Panc1 (cell line): ENCODE measurements around the gene SPA17. TPM values are rescaled to one million over a fixed set of nuclear protein-coding genes. Genes with fewer than 3 reads are reported as not detected.

Experiments used
- ATAC-seq: fragments of 200-7000 bp; cut with Tn5 transposase; 2 replicates; pipeline ENCODE4 v1.9.1; 2020; ENCODE audit warnings: mild to moderate bottlenecking, moderate library complexity
- BruUV-seq: library from RNA; stranded (reverse); fragments of 400-500 nt; replicated peaks from 2 replicates; lab custom pipeline; 2021; lab: Mats Ljungman, UMichigan
- CTCF ChIA-PET: fragments of 300-600 bp; sonication (Branson Sonifier 250); formaldehyde crosslinking; loops from one replicate; lab custom pipeline; 2022; ENCODE audit warnings: antibody characterized with exemption; lab: Charles Lee
- POLR2A ChIA-PET: fragments of 300-600 bp; sonication (Branson Sonifier 250); formaldehyde crosslinking; loops from one replicate; lab custom pipeline; 2022; ENCODE audit warnings: antibody characterized with exemption; lab: Charles Lee
- DNase-seq: peaks from one replicate; pipeline ENCODE4 v3.0.0-alpha.2; 2010; ENCODE audit warnings: low read depth, low spot score
- H3K27ac ChIP-seq: 2 replicates; pipeline ENCODE4 v1.5.1; 2011; ENCODE audit warnings: mild to moderate bottlenecking, low read length, inconsistent platforms
- H3K27me3 ChIP-seq: fragments of 200-500 bp; sonication (Bioruptor generic); 2 replicates; pipeline ENCODE4 v1.6.0; 2014; ENCODE audit warnings: low read length, inconsistent platforms; ENCODE audit not compliant: control insufficient read depth, insufficient read depth
- H3K36me3 ChIP-seq: fragments of 200-500 bp; sonication (Bioruptor generic); 2 replicates; pipeline ENCODE4 v1.5.1; 2014; ENCODE audit warnings: inconsistent platforms, mild to moderate bottlenecking, low read length, moderate library complexity; ENCODE audit not compliant: control insufficient read depth, insufficient read depth
- H3K4me1 ChIP-seq: 2 replicates; pipeline ENCODE4 v1.5.1; 2011; ENCODE audit warnings: inconsistent platforms, mild to moderate bottlenecking, low read length, moderate library complexity; ENCODE audit not compliant: control insufficient read depth, insufficient read depth
- H3K4me3 ChIP-seq, 2 experiments: 2 replicates each; pipeline ENCODE4 v1.5.1; 2011 to 2012; ENCODE audit warnings: low read depth in 2 of 2, low read length in 2 of 2, mild to moderate bottlenecking in 2 of 2, inconsistent platforms in 1 of 2, moderate library complexity in 1 of 2
- H3K9me3 ChIP-seq: fragments of 200-500 bp; sonication (Bioruptor generic); 2 replicates; pipeline ENCODE4 v1.5.1; 2014; ENCODE audit warnings: low read depth, mild to moderate bottlenecking, inconsistent platforms, low read length, moderate library complexity; ENCODE audit not compliant: control insufficient read depth, insufficient read depth
- POLR2AphosphoS5 ChIP-seq: IDR thresholded peaks from 2 replicates; pipeline ENCODE4 v1.6.1; 2012; ENCODE audit warnings: mild to moderate bottlenecking, low read depth, low read length, moderate library complexity
- SIN3A ChIP-seq: IDR thresholded peaks from 2 replicates; pipeline ENCODE4 v1.6.1; 2012; ENCODE audit warnings: low read depth, mild to moderate bottlenecking, low read length, moderate library complexity, borderline replicate concordance; ENCODE audit not compliant: insufficient read depth
- TCF7L2 ChIP-seq: IDR thresholded peaks from 2 replicates; pipeline ENCODE4 v1.6.1; 2011; ENCODE audit warnings: mild to moderate bottlenecking, low read depth, low read length, inconsistent platforms
- in situ Hi-C: cut with HindIII; loops from 2 replicates; pipeline ENCODE4 v1.10.0; 2016; ENCODE audit warnings: low sequenced_read_pairs, low pct_unique_long_range_greater_than_20kb
- intact Hi-C: fragments of 100-400 bp; cut with micrococcal nuclease; formaldehyde crosslinking; loops from one replicate; pipeline ENCODE4 v1.10.0; 2022; ENCODE audit not compliant: unreplicated experiment
- total RNA-seq: library from RNA; stranded (reverse); gene quantifications from one replicate; pipeline ENCODE4 v1.2.1, GENCODE V29; 2021; ENCODE audit not compliant: unreplicated experiment
- TF ChIP-seq, protein P1 (sequence below), 2 experiments: IDR thresholded peaks; 2 replicates each; pipeline ENCODE4 v1.6.1; 2011 to 2012; ENCODE audit warnings: low read depth in 2 of 2, control low read depth in 1 of 2, low read length in 1 of 2, mild to moderate bottlenecking in 1 of 2, moderate library complexity in 1 of 2; ENCODE audit not compliant: insufficient read depth in 1 of 2
- TF ChIP-seq, protein P2 (sequence below): fragments of 450-650 bp; IDR thresholded peaks from 2 replicates; pipeline ENCODE4 v1.5.1; 2017; ENCODE audit warnings: mild to moderate bottlenecking

Gene SPA17
- total RNA-seq, 1 experiment from 2014 or later = 10.1 TPM

DNA sequence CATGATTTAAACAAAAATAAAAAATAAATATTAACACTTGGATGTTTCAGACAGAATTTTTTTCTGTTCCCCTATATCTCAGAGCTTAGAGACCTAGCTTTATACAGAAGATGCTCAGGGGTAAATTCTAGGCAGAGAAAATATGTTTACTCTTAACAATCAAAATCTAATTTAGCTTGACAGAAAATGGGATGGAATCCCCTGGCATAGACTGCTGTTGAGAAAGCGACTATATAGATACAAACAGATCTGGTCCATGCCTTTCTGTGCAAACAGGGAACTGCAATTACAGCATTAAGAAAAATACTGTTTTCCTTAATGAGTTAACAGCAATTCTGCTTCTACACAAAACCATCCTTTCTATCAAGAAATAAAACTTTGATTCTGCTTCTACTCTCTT lies 14.7 kb upstream of the SPA17 start:
- ChIA-PET POLR2A (no interaction called here), CTCF (interaction anchor here (0.6 kb wide), 1 partner anchor 109 kb away, joined by 4 read pairs; no protein-coding TSS in a partner anchor)
- BruUV-seq = no TSS peak
- H3K4me1 ChIP-seq = no peaks in the 10 kb centered on the region
- no peaks in the 10 kb centered on the region for H3K27me3 ChIP-seq
- H3K9me3 ChIP-seq = no peaks in the 10 kb centered on the region
- H3K27ac ChIP-seq = no peak overlapping the region
- no peak overlapping the region for H3K4me3 ChIP-seq
- TF ChIP-seq SIN3A (no peak), TCF7L2 (no peak), POLR2AphosphoS5 (no peak)
- TF ChIP-seq, protein P1, sequence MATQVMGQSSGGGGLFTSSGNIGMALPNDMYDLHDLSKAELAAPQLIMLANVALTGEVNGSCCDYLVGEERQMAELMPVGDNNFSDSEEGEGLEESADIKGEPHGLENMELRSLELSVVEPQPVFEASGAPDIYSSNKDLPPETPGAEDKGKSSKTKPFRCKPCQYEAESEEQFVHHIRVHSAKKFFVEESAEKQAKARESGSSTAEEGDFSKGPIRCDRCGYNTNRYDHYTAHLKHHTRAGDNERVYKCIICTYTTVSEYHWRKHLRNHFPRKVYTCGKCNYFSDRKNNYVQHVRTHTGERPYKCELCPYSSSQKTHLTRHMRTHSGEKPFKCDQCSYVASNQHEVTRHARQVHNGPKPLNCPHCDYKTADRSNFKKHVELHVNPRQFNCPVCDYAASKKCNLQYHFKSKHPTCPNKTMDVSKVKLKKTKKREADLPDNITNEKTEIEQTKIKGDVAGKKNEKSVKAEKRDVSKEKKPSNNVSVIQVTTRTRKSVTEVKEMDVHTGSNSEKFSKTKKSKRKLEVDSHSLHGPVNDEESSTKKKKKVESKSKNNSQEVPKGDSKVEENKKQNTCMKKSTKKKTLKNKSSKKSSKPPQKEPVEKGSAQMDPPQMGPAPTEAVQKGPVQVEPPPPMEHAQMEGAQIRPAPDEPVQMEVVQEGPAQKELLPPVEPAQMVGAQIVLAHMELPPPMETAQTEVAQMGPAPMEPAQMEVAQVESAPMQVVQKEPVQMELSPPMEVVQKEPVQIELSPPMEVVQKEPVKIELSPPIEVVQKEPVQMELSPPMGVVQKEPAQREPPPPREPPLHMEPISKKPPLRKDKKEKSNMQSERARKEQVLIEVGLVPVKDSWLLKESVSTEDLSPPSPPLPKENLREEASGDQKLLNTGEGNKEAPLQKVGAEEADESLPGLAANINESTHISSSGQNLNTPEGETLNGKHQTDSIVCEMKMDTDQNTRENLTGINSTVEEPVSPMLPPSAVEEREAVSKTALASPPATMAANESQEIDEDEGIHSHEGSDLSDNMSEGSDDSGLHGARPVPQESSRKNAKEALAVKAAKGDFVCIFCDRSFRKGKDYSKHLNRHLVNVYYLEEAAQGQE (IDR thresholded peaks at IDR 0.05; ENCODE audit: insufficient read depth in 1 of 2, low read depth in 2 of 2, low read length in 1 of 2) = no peak
- TF ChIP-seq, protein P2, sequence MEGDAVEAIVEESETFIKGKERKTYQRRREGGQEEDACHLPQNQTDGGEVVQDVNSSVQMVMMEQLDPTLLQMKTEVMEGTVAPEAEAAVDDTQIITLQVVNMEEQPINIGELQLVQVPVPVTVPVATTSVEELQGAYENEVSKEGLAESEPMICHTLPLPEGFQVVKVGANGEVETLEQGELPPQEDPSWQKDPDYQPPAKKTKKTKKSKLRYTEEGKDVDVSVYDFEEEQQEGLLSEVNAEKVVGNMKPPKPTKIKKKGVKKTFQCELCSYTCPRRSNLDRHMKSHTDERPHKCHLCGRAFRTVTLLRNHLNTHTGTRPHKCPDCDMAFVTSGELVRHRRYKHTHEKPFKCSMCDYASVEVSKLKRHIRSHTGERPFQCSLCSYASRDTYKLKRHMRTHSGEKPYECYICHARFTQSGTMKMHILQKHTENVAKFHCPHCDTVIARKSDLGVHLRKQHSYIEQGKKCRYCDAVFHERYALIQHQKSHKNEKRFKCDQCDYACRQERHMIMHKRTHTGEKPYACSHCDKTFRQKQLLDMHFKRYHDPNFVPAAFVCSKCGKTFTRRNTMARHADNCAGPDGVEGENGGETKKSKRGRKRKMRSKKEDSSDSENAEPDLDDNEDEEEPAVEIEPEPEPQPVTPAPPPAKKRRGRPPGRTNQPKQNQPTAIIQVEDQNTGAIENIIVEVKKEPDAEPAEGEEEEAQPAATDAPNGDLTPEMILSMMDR = no peak
- ATAC-seq = no peak
- intact Hi-C loops (no loop called here), in situ Hi-C loops (no loop called here)
- DNase-seq = no peak
- no peaks in the 10 kb centered on the region for H3K36me3 ChIP-seq

DNA sequence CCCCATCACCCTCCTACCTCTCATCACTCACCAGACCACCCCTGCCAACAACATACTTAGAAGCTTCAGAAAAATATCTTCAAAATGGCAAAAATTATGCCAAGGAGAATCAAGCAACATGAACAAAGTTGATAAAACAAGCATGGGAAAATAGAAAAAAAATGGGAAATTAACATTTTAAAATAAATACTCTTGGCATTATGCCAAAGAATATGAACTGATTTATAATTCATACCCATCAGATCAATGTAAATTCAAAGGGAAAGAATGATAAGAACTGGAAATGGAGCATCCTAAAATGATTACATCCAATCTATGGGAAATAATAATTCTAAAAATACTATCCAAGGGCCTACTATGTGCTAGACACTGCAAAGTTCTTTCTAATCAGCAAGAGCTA lies 12.2 kb upstream of the SPA17 start:
- ATAC-seq = no peak

More for the DNA sequence above, 12.2 kb upstream of the SPA17 start:
- intact Hi-C loops = no loop called here
- ChIA-PET CTCF (interaction anchor here (1.0 kb wide), 1 partner anchor 101 kb away, joined by 4 read pairs; no protein-coding TSS in a partner anchor), POLR2A (no interaction called here)
- in situ Hi-C loops = loop anchor here (10.0 kb wide), 1 partner anchor 173 kb away; no protein-coding TSS in a partner anchor
- no peaks in the 10 kb centered on the region for H3K27me3 ChIP-seq
- no peaks in the 10 kb centered on the region for H3K4me1 ChIP-seq
- H3K27ac ChIP-seq = no peak overlapping the region
- TF ChIP-seq TCF7L2 (no peak), POLR2AphosphoS5 (no peak), SIN3A (no peak)
- TF ChIP-seq, protein P2 = no peak
- TF ChIP-seq, protein P1 (IDR thresholded peaks at IDR 0.05; ENCODE audit: insufficient read depth in 1 of 2, low read depth in 2 of 2, low read length in 1 of 2) = no peak
- DNase-seq = no peak
- no peaks in the 10 kb centered on the region for H3K36me3 ChIP-seq
- H3K9me3 ChIP-seq = no peaks in the 10 kb centered on the region
- no peak overlapping the region for H3K4me3 ChIP-seq
- no TSS peak for BruUV-seq
